HepG2 (cell line): ENCODE measurements around the gene NSFL1C.

Source experiments
- CTCF ChIP-seq: sonication (generic); formaldehyde crosslinking; IDR thresholded peaks from 2 replicates; pipeline ENCODE4 v1.5.0; 2020; ENCODE audit warnings: mild to moderate bottlenecking, missing genetic modification reagents, moderate library complexity
- EZH2 ChIP-seq: conservative IDR thresholded peaks from 2 replicates; pipeline ENCODE4 v1.6.1; 2012; ENCODE audit warnings: mild to moderate bottlenecking, low read depth, low read length, moderate library complexity
- PLSCR1 ChIP-seq: sonication (generic); formaldehyde crosslinking; IDR thresholded peaks from 2 replicates; pipeline ENCODE4 v1.5.0; 2020; ENCODE audit warnings: missing genetic modification reagents, mild to moderate bottlenecking, borderline replicate concordance
- POLR2A ChIP-seq, 2 experiments: IDR thresholded peaks; 2 replicates each; pipeline ENCODE4 v1.6.1; 2011; ENCODE audit warnings: low read depth in 2 of 2, low read length in 2 of 2, mild to moderate bottlenecking in 1 of 2, moderate library complexity in 1 of 2; ENCODE audit not compliant: insufficient read depth in 1 of 2
- RAD21 ChIP-seq: fragments of 450-650 bp; formaldehyde crosslinking; IDR thresholded peaks from 2 replicates; pipeline ENCODE4 v1.5.0; 2020; ENCODE audit warnings: mild to moderate bottlenecking
- RARG ChIP-seq: sonication (generic); formaldehyde crosslinking; IDR thresholded peaks from 2 replicates; pipeline ENCODE4 v1.4.0; 2020; ENCODE audit warnings: low read depth, mild to moderate bottlenecking, missing genetic modification reagents
- SIN3A ChIP-seq: IDR thresholded peaks from 2 replicates; pipeline ENCODE4 v1.6.1; 2011; ENCODE audit warnings: low read depth, mild to moderate bottlenecking, control low read depth, low read length, borderline replicate concordance
- ZBTB2 ChIP-seq: sonication (generic); formaldehyde crosslinking; IDR thresholded peaks from 2 replicates; pipeline ENCODE4 v1.8.0; 2022; ENCODE audit warnings: low read depth, missing genetic modification reagents
- ZNF629 ChIP-seq: sonication (generic); formaldehyde crosslinking; conservative IDR thresholded peaks from 2 replicates; pipeline ENCODE4 v1.5.0; 2020; ENCODE audit warnings: missing genetic modification reagents

- TF ChIP-seq RARG (CRISPR knock-in tag) (no peak), EZH2 (no peak), PLSCR1 (CRISPR knock-in tag) (no peak), ZBTB2 (CRISPR knock-in tag) (no peak), RAD21 (no peak), CTCF (CRISPR knock-in tag) (no peak), ZNF629 (CRISPR knock-in tag) (no peak), SIN3A (no peak), POLR2A (IDR thresholded peaks at IDR 0.05; ENCODE audit: insufficient read depth in 1 of 2, low read depth in 2 of 2, low read length in 2 of 2) (no peak)
Observed at GRCh38 chr20:1449370-1449769, 17.3 kb downstream of the NSFL1C start.
